Measurements from ENCODE around the gene TLE4.

DNA sequence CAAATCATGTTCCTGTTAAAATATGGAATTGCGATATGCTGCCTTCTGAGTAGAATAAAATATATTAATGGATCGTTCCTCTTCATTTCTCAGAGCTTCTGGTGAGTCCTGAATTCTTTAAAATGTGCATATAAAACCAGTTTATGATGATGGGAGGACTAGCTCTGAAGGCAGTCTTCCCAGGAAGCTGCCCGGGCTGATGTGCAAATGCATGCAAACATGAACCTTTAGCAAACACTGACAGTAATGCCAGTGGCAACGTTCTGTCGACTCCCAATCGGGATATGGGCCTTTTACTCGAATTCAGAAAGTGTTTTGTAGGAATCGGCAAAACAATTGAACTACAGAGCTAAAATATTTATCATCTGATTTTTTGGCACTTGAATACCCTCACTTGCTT, 93.6 kb downstream of the TLE4 start:
- TF ChIP-seq, protein P1, sequence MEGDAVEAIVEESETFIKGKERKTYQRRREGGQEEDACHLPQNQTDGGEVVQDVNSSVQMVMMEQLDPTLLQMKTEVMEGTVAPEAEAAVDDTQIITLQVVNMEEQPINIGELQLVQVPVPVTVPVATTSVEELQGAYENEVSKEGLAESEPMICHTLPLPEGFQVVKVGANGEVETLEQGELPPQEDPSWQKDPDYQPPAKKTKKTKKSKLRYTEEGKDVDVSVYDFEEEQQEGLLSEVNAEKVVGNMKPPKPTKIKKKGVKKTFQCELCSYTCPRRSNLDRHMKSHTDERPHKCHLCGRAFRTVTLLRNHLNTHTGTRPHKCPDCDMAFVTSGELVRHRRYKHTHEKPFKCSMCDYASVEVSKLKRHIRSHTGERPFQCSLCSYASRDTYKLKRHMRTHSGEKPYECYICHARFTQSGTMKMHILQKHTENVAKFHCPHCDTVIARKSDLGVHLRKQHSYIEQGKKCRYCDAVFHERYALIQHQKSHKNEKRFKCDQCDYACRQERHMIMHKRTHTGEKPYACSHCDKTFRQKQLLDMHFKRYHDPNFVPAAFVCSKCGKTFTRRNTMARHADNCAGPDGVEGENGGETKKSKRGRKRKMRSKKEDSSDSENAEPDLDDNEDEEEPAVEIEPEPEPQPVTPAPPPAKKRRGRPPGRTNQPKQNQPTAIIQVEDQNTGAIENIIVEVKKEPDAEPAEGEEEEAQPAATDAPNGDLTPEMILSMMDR (IDR thresholded peaks at IDR 0.05; ENCODE audit: insufficient read depth, low read depth, low read length), result no peak
- no peak for TF ChIP-seq EZH2 (IDR thresholded peaks at IDR 0.05; ENCODE audit: insufficient read depth, low read length)
